ENCODE data around the gene ASPSCR1. TPM values are rescaled to one million over a fixed set of nuclear protein-coding genes. Genes with fewer than 3 reads are reported as not detected.

Gene ASPSCR1
- total and polyA plus RNA-seq, 2 of the 8 experiments (the other 6 are each of a cell fraction or from before 2014, with no cell fraction given): 33.3 to 43.7 TPM

- 87% methylated on average over 29 of the region's 29 CpGs; no CpG with 5 or more reads in 1 of the 2 experiments for WGBS, 2 experiments (ENCODE audit: extremely low coverage in 1 of 2, insufficient coverage in 1 of 2, insufficient read length in 1 of 2, insufficient replicate concordance in 2 of 2, low coverage in 1 of 2, low lambda C conversion rate in 2 of 2, missing lambda C conversion rate in 1 of 2)
- H3K4ac ChIP-seq (replicated peaks; ENCODE audit: insufficient read length, low read depth, low read length): no peak overlapping the region
- no peak overlapping the region for H3K4me2 ChIP-seq (ENCODE audit: insufficient read depth in 1 of 2, low read depth in 2 of 2, low read length in 2 of 2)
- no peaks in the 10 kb centered on the region for H3K79me2 ChIP-seq (ENCODE audit: control insufficient read depth in 1 of 2, insufficient read depth in 2 of 2, low read length in 2 of 2)
- no peak overlapping the region for H3K56ac ChIP-seq (replicated peaks; ENCODE audit: insufficient read length, low read depth, low read length)
- H3K36me3 ChIP-seq (ENCODE audit: control insufficient read depth in 2 of 4, insufficient read depth in 4 of 4, low read length in 3 of 4): no peaks in the 10 kb centered on the region
- no peak overlapping the region for H2AFZ ChIP-seq (ENCODE audit: low read length)
- no peak overlapping the region for H3K18ac ChIP-seq (ENCODE audit: extremely low read depth, low read length)
- H3K23ac ChIP-seq (ENCODE audit: insufficient read length): no peak overlapping the region
- no peak overlapping the region; the same call in 1 of the 2 replicates for H2BK15ac ChIP-seq (ENCODE audit: low read length)
- H4K20me1 ChIP-seq (replicated peaks in 1 of 2; ENCODE audit: control insufficient read depth in 1 of 2, insufficient read depth in 2 of 2, low read length in 2 of 2): peaks cover 1 to 18% of the 10 kb centered on the region in 2 experiments
- H2BK5ac ChIP-seq (ENCODE audit: low read depth, low read length): 0 out of 2 replicates have a peak overlapping the region, but pooled peaks have one; percentile 52
- H4K91ac ChIP-seq (replicated peaks; ENCODE audit: insufficient read length, low read length): no peak overlapping the region
- H3K27me3 ChIP-seq (replicated peaks in 1 of 4; ENCODE audit: control insufficient read depth in 3 of 4, extremely low read depth in 1 of 4, insufficient read depth in 3 of 4, low read length in 3 of 4): no peaks in the 10 kb centered on the region
- peaks cover 0 to 29% (median 26%) of the 10 kb centered on the region in 4 experiments; a peak in 6 of 7 replicates for H3K4me1 ChIP-seq (replicated peaks in 1 of 4; ENCODE audit: control insufficient read depth in 3 of 4, insufficient read depth in 4 of 4, low read length in 3 of 4)
- no peak for FAIRE-seq
- 0 out of 2 replicates have a peak overlapping the region, but pooled peaks have one; percentile 17 for H2BK12ac ChIP-seq (ENCODE audit: low read depth, low read length)
- no peaks in the 10 kb centered on the region for H3K9me3 ChIP-seq (ENCODE audit: insufficient read depth in 2 of 2, low read depth in 1 of 2, low read length in 1 of 2)
- no peak overlapping the region for H3K14ac ChIP-seq (ENCODE audit: insufficient read length)
- DNase-seq (ENCODE audit: low read depth in 1 of 2, low spot score in 2 of 2): peak in 1 of 2 experiments; percentile 63
- no peak overlapping the region for H2BK20ac ChIP-seq (ENCODE audit: low read length)
- H2AK5ac ChIP-seq (ENCODE audit: low read depth, low read length): 0 out of 2 replicates have a peak overlapping the region, but pooled peaks have one; percentile 13
- ChIA-PET POLR2A (ENCODE audit: partially characterized antibody) (interaction anchor here (1.0 to 1.8 kb wide), 5 partner anchors 10 to 75 kb away, joined by 3 to 7 read pairs (median 3); no protein-coding TSS in a partner anchor), CTCF (ENCODE audit: partially characterized antibody) (interaction anchor here (0.8 to 3.2 kb wide), 19 partner anchors 9 to 330 kb away, joined by 3 to 20 read pairs (median 5); partner anchors contain the start of genes LRRC45, MAFG and NOTUM)
- H3K9ac ChIP-seq (replicated peaks in 1 of 4; ENCODE audit: extremely low read depth in 1 of 4, low read depth in 3 of 4, low read length in 3 of 4): no peak overlapping the region
- H3K4me3 ChIP-seq (ENCODE audit: extremely low read depth in 1 of 4, insufficient read depth in 2 of 4, low read depth in 3 of 4, low read length in 4 of 4): no peak overlapping the region
- H3K27ac ChIP-seq (ENCODE audit: low read depth, low read length): 0 out of 2 replicates have a peak overlapping the region, but pooled peaks have one; percentile 34
- H4K8ac ChIP-seq (ENCODE audit: extremely low read depth, insufficient read depth, low read length): peak overlapping the region; percentile 64; the same call in 1 of the 2 replicates
- no peaks in the 10 kb centered on the region for H3K23me2 ChIP-seq (ENCODE audit: low read depth, low read length)
- no peak overlapping the region for H2BK120ac ChIP-seq (replicated peaks; ENCODE audit: low read depth, low read length)
- H3K79me1 ChIP-seq (ENCODE audit: low read depth, low read length): peaks cover 5% of the 10 kb centered on the region
- no peak overlapping the region for H4K5ac ChIP-seq (ENCODE audit: insufficient read length, low read depth, low read length)
- TF ChIP-seq CHD1 (IDR thresholded peaks at IDR 0.05; ENCODE audit: low read depth, low read length) (no peak), BACH1 (IDR thresholded peaks at IDR 0.05; ENCODE audit: low read length) (no peak), MAX (IDR thresholded peaks at IDR 0.05) (no peak), RNF2 (IDR thresholded peaks at IDR 0.05; ENCODE audit: borderline replicate concordance, low read depth, low read length, missing control alignments, poor library complexity, severe bottlenecking) (no peak), CTCF (IDR thresholded peaks at IDR 0.05; ENCODE audit: control extremely low read depth in 1 of 3, insufficient read depth in 1 of 3, low read depth in 1 of 3, low read length in 3 of 3) (peak; percentile 59 to 92 (median 73)), FOSL1 (IDR thresholded peaks at IDR 0.05; ENCODE audit: insufficient read depth, low read depth, low read length) (0 out of 2 replicates have a peak, but pooled peaks have one; percentile 12), TCF12 (IDR thresholded peaks at IDR 0.05; ENCODE audit: low read depth, low read length) (no peak)
Measured at GRCh38 chr17:81995463-81996231, 18.2 kb downstream of the ASPSCR1 start.
